HFF-Myc (cell line): Measurements from ENCODE around the gene DNAJC5G.
A peak's percentile ranks its signal among the peaks of the same experiment; 100 is the strongest.
"Not testable (repeated sequence)": the region's sequence is repeated elsewhere in the genome, so short reads cannot be mapped to it uniquely, and the experiment has no call there.

Experiments
- DNase-seq: peaks from one replicate; pipeline ENCODE4 v3.0.0-alpha.2; 2011; ENCODE audit warnings: low read depth; ENCODE audit errors: extremely low read depth
- H3K4me3 ChIP-seq: replicated peaks from 2 replicates; pipeline ENCODE4 v1.5.1; 2011; ENCODE audit warnings: low read depth, mild to moderate bottlenecking, control low read depth, low read length
- CTCF ChIP-seq: IDR thresholded peaks from 2 replicates; pipeline ENCODE4 v1.5.1; 2012; ENCODE audit warnings: mild to moderate bottlenecking, low read depth, low read length, control low read depth; ENCODE audit errors: missing control alignments

DNAJC5G gene

GRCh38 chr2:27288610-27289009 is 13.4 kb downstream of the DNAJC5G start:
- H3K4me3 ChIP-seq = no peak overlapping the region
- TF ChIP-seq CTCF = no peak
- no peak for DNase-seq

GRCh38 chr2:27290549-27290948 is 15.3 kb downstream of the DNAJC5G start:
- H3K4me3 ChIP-seq = no peak overlapping the region
- DNase-seq = no peak
- TF ChIP-seq CTCF = no peak

GRCh38 chr2:27291865-27292264 is 16.6 kb downstream of the DNAJC5G start:
- no peak for DNase-seq
- no peak overlapping the region for H3K4me3 ChIP-seq

GRCh38 chr2:27294928-27295327 is 19.7 kb downstream of the DNAJC5G start:
- no peak overlapping the region for H3K4me3 ChIP-seq
- no peak for DNase-seq
- TF ChIP-seq CTCF = no peak

More at GRCh38 chr2:27291865-27292264, 16.6 kb downstream of the DNAJC5G start:
- peak; percentile 11 for TF ChIP-seq CTCF

- no peak for TF ChIP-seq CTCF
- no peak overlapping the region for H3K4me3 ChIP-seq
- DNase-seq = no peak
These were observed 21.2 kb downstream of the DNAJC5G start for GRCh38 chr2:27296481-27296880.

GRCh38 chr2:27297195-27297594 is 22.0 kb downstream of the DNAJC5G start:
- TF ChIP-seq CTCF = no peak
- no peak for DNase-seq

GRCh38 chr2:27298391-27299080 is 23.3 kb downstream of the DNAJC5G start:
- H3K4me3 ChIP-seq = no peak overlapping the region
- TF ChIP-seq CTCF = no peak
- no peak for DNase-seq

More at GRCh38 chr2:27297195-27297594, 22.0 kb downstream of the DNAJC5G start:
- H3K4me3 ChIP-seq = no peak overlapping the region

- DNase-seq = not testable (repeated sequence)
These were observed 25.4 kb downstream of the DNAJC5G start for GRCh38 chr2:27300606-27301005.

More at GRCh38 chr2:27300606-27301005, 25.4 kb downstream of the DNAJC5G start:
- H3K4me3 ChIP-seq = not testable (repeated sequence)
